Vagina (tissue), 2 donors: ENCODE results near the gene PGAM4. TPM values are rescaled to one million over a fixed set of nuclear protein-coding genes. Genes with fewer than 3 reads are reported as not detected.

Experiments
- DNase-seq, 2 donors: peaks; one replicate each; pipeline ENCODE4 v3.0.0-alpha.2; 2017; ENCODE audit errors: extremely low spot score in 2 of 2
- H3K27ac ChIP-seq: fragments of 200-600 bp; sonication (generic); one replicate; pipeline ENCODE4 v1.5.1; 2019
- H3K27me3 ChIP-seq: fragments of 200-600 bp; sonication (generic); one replicate; pipeline ENCODE4 v1.5.1; 2019
- H3K36me3 ChIP-seq, 2 donors: fragments of 200-600 bp; sonication (generic); one replicate each; pipeline ENCODE4 v1.5.1; 2017 to 2019
- H3K4me1 ChIP-seq: fragments of 200-600 bp; sonication (generic); one replicate; pipeline ENCODE4 v1.5.1; 2019
- H3K4me3 ChIP-seq, 2 donors: fragments of 200-600 bp; sonication (generic); 1 replicate in 1 of 2; 2 replicates in 1 of 2; pipeline ENCODE4 v1.5.1; 2016 to 2019
- H3K9me3 ChIP-seq: fragments of 200-600 bp; sonication (generic); one replicate; pipeline ENCODE4 v1.5.1; 2019
- POLR2A ChIP-seq, 2 donors: fragments of 450-650 bp; IDR thresholded peaks; one replicate each; pipeline ENCODE4 v1.6.1; 2017; ENCODE audit warnings: antibody characterized with exemption in 2 of 2, mild to moderate bottlenecking in 2 of 2, moderate library complexity in 2 of 2
- POLR2AphosphoS5 ChIP-seq, 2 donors: sonication (generic); formaldehyde crosslinking; IDR thresholded peaks; one replicate each; pipeline ENCODE4 v1.9.0; 2017; ENCODE audit warnings: antibody characterized with exemption in 2 of 2, mild to moderate bottlenecking in 2 of 2, low read depth in 1 of 2; ENCODE audit not compliant: insufficient read depth in 1 of 2
- intact Hi-C: fragments of 100-400 bp; cut with DNase I; formaldehyde crosslinking; loops from one replicate; pipeline ENCODE4 v1.15.1; 2023
- total RNA-seq: library from RNA; depleted of rRNA; stranded (reverse); fragments of >200 nt; gene quantifications from one replicate; pipeline ENCODE4 v1.2.3, GENCODE V29; 2016
- TF ChIP-seq, protein P1 (sequence below), 3 experiments: fragments of 450-650 bp in 2 of 3; fragments of 200-600 bp in 1 of 3; sonication (generic) in 1 of 3; IDR thresholded peaks; one replicate each; pipeline ENCODE4 v1.5.1; 2017 to 2019; ENCODE audit warnings: antibody characterized with exemption in 3 of 3, mild to moderate bottlenecking in 2 of 3, moderate library complexity in 2 of 3

PGAM4 gene
- total RNA-seq, 1 donor from 2014 or later, result not detected

DNA sequence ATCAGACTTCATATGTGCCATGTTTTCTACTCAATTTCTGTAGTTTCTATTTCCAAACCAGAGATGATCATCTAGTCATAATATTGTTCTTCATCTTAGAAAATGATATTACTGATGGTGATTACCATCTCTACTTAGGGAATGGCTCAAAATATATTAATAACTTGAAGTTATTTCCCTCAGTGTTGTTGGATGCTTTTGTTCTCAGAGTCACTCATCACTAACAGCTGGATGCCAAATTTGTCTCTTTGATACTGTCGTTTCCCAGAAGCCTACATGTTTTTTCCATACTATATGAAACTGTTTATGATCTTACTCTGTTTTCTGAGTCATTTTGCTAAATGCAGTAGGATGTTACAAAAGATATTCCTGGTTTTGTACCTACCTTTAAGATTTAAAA lies 8.9 kb downstream of the PGAM4 start:
- no peaks in the 10 kb centered on the region for H3K4me1 ChIP-seq
- no peaks in the 10 kb centered on the region for H3K27me3 ChIP-seq
- TF ChIP-seq, protein P1, sequence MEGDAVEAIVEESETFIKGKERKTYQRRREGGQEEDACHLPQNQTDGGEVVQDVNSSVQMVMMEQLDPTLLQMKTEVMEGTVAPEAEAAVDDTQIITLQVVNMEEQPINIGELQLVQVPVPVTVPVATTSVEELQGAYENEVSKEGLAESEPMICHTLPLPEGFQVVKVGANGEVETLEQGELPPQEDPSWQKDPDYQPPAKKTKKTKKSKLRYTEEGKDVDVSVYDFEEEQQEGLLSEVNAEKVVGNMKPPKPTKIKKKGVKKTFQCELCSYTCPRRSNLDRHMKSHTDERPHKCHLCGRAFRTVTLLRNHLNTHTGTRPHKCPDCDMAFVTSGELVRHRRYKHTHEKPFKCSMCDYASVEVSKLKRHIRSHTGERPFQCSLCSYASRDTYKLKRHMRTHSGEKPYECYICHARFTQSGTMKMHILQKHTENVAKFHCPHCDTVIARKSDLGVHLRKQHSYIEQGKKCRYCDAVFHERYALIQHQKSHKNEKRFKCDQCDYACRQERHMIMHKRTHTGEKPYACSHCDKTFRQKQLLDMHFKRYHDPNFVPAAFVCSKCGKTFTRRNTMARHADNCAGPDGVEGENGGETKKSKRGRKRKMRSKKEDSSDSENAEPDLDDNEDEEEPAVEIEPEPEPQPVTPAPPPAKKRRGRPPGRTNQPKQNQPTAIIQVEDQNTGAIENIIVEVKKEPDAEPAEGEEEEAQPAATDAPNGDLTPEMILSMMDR (IDR thresholded peaks at IDR 0.05), result no peak
- TF ChIP-seq POLR2AphosphoS5 (IDR thresholded peaks at IDR 0.05; ENCODE audit: insufficient read depth in 1 of 2, low read depth in 1 of 2), result no peak
- TF ChIP-seq POLR2A (IDR thresholded peaks at IDR 0.05), result no peak
- no peak overlapping the region for H3K27ac ChIP-seq
- H3K9me3 ChIP-seq, result no peaks in the 10 kb centered on the region
- no peak for DNase-seq
- H3K4me3 ChIP-seq, result no peak overlapping the region
- no peaks in the 10 kb centered on the region for H3K36me3 ChIP-seq
- intact Hi-C loops, result no loop called here

DNA sequence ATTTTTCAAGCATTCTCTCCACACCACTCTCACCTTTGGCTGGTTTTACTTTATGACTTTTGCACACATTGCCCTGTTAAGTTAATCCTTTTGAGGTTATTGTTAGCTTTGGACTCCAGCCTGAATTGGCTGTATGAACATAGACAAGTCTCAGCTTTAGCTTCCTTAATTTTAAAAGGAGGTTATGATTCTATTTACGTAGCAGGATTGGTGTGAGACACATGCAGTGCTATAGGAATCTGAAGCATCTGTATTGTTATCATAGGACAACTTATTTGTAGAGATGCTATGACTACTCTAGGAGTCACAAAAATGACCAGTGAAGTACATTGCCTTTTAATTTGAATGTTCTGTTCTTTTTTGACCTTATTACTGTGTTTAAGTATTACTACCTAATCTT lies 15.7 kb downstream of the PGAM4 start:
- Histone ChIP-seq H3K4me3 (no peak overlapping the region), H3K4me1 (peaks cover 5% of the 10 kb centered on the region), H3K9me3 (no peaks in the 10 kb centered on the region), H3K27ac (no peak overlapping the region), H3K27me3 (no peaks in the 10 kb centered on the region), H3K36me3 (no peaks in the 10 kb centered on the region)
- TF ChIP-seq POLR2AphosphoS5 (IDR thresholded peaks at IDR 0.05; ENCODE audit: insufficient read depth in 1 of 2, low read depth in 1 of 2), result no peak
- no peak for TF ChIP-seq POLR2A (IDR thresholded peaks at IDR 0.05)
- TF ChIP-seq, protein P1 (IDR thresholded peaks at IDR 0.05), result no peak
- intact Hi-C loops, result no loop called here
- DNase-seq, result no peak

GRCh38 chrX:77953302-77953701 lies 16.1 kb downstream of the PGAM4 start:
- no peak overlapping the region for H3K4me3 ChIP-seq
- no peaks in the 10 kb centered on the region for H3K36me3 ChIP-seq
- no peaks in the 10 kb centered on the region for H3K9me3 ChIP-seq
- no peak for TF ChIP-seq POLR2AphosphoS5 (IDR thresholded peaks at IDR 0.05; ENCODE audit: insufficient read depth in 1 of 2, low read depth in 1 of 2)
- TF ChIP-seq POLR2A (IDR thresholded peaks at IDR 0.05), result no peak
- TF ChIP-seq, protein P1 (IDR thresholded peaks at IDR 0.05), result no peak
- H3K27me3 ChIP-seq, result no peaks in the 10 kb centered on the region
- intact Hi-C loops, result no loop called here
- peaks cover 5% of the 10 kb centered on the region for H3K4me1 ChIP-seq
- no peak for DNase-seq
- no peak overlapping the region for H3K27ac ChIP-seq

- no peak overlapping the region for H3K27ac ChIP-seq
- intact Hi-C loops, result no loop called here
- no peak for DNase-seq
- no peaks in the 10 kb centered on the region for H3K36me3 ChIP-seq
- TF ChIP-seq, protein P1 (IDR thresholded peaks at IDR 0.05), result no peak
- TF ChIP-seq POLR2A (IDR thresholded peaks at IDR 0.05), result no peak
- H3K4me1 ChIP-seq, result peaks cover 5% of the 10 kb centered on the region
- no peaks in the 10 kb centered on the region for H3K27me3 ChIP-seq
- H3K4me3 ChIP-seq, result no peak overlapping the region
- H3K9me3 ChIP-seq, result no peaks in the 10 kb centered on the region
Measured at GRCh38 chrX:77952173-77952572, 17.3 kb downstream of the PGAM4 start.

DNA sequence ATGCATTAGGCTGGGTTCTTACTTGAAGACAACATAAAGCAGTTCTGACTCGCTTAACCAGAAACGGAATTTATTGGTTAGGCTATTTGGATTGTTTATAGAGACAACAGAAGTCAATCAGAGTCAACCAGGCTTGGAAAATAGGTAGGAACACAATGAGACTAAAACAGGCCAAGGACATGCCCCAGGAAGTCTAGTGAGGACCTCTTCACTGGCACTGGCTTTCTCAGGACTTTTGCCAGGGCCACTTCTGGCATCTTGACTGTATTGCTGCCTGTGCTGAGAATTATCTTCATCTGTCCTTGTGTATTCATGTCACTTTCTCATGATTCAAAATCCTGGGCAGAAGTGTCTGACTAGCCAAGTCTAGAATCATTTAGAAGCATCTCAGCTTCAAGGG lies 19.6 kb downstream of the PGAM4 start:
- no peak for DNase-seq
- no peaks in the 10 kb centered on the region for H3K36me3 ChIP-seq
- TF ChIP-seq POLR2A (IDR thresholded peaks at IDR 0.05) (no peak), POLR2AphosphoS5 (IDR thresholded peaks at IDR 0.05; ENCODE audit: insufficient read depth in 1 of 2, low read depth in 1 of 2) (no peak)
- TF ChIP-seq, protein P1 (IDR thresholded peaks at IDR 0.05), result no peak
- H3K27ac ChIP-seq, result no peak overlapping the region
- H3K4me3 ChIP-seq, result no peak overlapping the region
- H3K27me3 ChIP-seq, result no peaks in the 10 kb centered on the region
- intact Hi-C loops, result no loop called here
- H3K4me1 ChIP-seq, result peaks cover 5% of the 10 kb centered on the region
- H3K9me3 ChIP-seq, result no peaks in the 10 kb centered on the region
